NT2/D1 (cell line): ENCODE data around the gene STK38.

Experiments used
- DNase-seq: peaks from one replicate; pipeline ENCODE4 v3.0.0-alpha.2; 2011; ENCODE audit warnings: low read depth, low spot score
- H3K27me3 ChIP-seq: 2 replicates; pipeline ENCODE4 v1.6.0; 2011; ENCODE audit warnings: mild to moderate bottlenecking; ENCODE audit not compliant: insufficient read length, insufficient read depth
- H3K36me3 ChIP-seq: 2 replicates; pipeline ENCODE4 v1.6.1; 2011; ENCODE audit warnings: mild to moderate bottlenecking, low read length, mixed read lengths; ENCODE audit not compliant: insufficient read depth, insufficient read length
- H3K4me1 ChIP-seq: 2 replicates; pipeline ENCODE4 v1.5.1; 2011; ENCODE audit not compliant: insufficient read depth, insufficient read length
- H3K4me3 ChIP-seq: 2 replicates; pipeline ENCODE4 v1.5.1; 2011; ENCODE audit warnings: low read depth; ENCODE audit not compliant: insufficient read length
- H3K9ac ChIP-seq: 2 replicates; pipeline ENCODE4 v1.6.0; 2011; ENCODE audit warnings: low read depth; ENCODE audit not compliant: insufficient read length
- H3K9me3 ChIP-seq: 2 replicates; pipeline ENCODE4 v1.5.1; 2011; ENCODE audit warnings: mild to moderate bottlenecking, low read length; ENCODE audit not compliant: insufficient read depth
- SUZ12 ChIP-seq: IDR thresholded peaks from 2 replicates; pipeline ENCODE4 v1.6.1; 2011; ENCODE audit not compliant: insufficient read length, insufficient read depth; ENCODE audit errors: extremely low read depth
- YY1 ChIP-seq: IDR thresholded peaks from 2 replicates; pipeline ENCODE4 v1.6.1; 2011; ENCODE audit not compliant: insufficient read length, insufficient read depth
- ZNF274 ChIP-seq: IDR thresholded peaks from 2 replicates; pipeline ENCODE4 v1.6.1; 2011; ENCODE audit warnings: mild to moderate bottlenecking, low read depth, low read length

The STK38 gene

GRCh38 chr6:36506611-36507010 is 40.7 kb downstream of the STK38 start:
- DNase-seq, result no peak
- H3K9me3 ChIP-seq, result peaks cover 15% of the 10 kb centered on the region; the same call in 1 of the 2 replicates
- TF ChIP-seq SUZ12 (no peak), ZNF274 (no peak), YY1 (no peak)
- peaks cover 65% of the 10 kb centered on the region for H3K36me3 ChIP-seq
- no peak overlapping the region for H3K4me3 ChIP-seq
- H3K9ac ChIP-seq, result no peak overlapping the region
- no peaks in the 10 kb centered on the region for H3K27me3 ChIP-seq
- H3K4me1 ChIP-seq, result no peaks in the 10 kb centered on the region

GRCh38 chr6:36505744-36506534 is 41.3 kb downstream of the STK38 start:
- H3K27me3 ChIP-seq, result no peaks in the 10 kb centered on the region
- no peak overlapping the region for H3K9ac ChIP-seq
- H3K36me3 ChIP-seq, result peaks cover 65% of the 10 kb centered on the region
- H3K4me1 ChIP-seq, result no peaks in the 10 kb centered on the region
- no peak for TF ChIP-seq YY1
- TF ChIP-seq ZNF274, result no peak
- no peak for TF ChIP-seq SUZ12
- H3K9me3 ChIP-seq, result peaks cover 15% of the 10 kb centered on the region; the same call in 1 of the 2 replicates
- H3K4me3 ChIP-seq, result no peak overlapping the region
- no peak for DNase-seq

DNA sequence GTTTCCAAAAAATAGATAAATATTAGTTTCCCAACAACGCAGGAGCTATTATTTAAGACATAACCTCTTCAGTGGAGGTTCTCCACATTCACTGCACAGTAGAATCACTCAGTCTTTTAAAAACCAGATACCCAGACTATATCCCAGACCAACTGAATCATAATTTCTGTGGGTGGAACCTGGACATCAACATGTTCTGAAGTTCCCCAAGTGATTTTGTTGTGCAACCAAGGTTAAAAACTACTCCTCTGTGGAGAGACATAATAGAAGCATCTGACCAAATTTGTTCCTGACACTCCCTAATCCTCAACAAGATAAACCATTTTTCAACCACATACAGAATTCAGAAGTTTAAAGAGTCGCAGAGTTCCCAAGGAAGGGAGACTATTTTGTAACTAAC is 42.3 kb downstream of the STK38 start:
- peaks cover 7% of the 10 kb centered on the region; the same call in 1 of the 2 replicates for H3K9me3 ChIP-seq
- H3K36me3 ChIP-seq, result peaks cover 56% of the 10 kb centered on the region
- H3K27me3 ChIP-seq, result no peaks in the 10 kb centered on the region
- H3K9ac ChIP-seq, result no peak overlapping the region
- H3K4me1 ChIP-seq, result no peaks in the 10 kb centered on the region
- H3K4me3 ChIP-seq, result no peak overlapping the region
- no peak for TF ChIP-seq SUZ12
- no peak for TF ChIP-seq ZNF274
- no peak for TF ChIP-seq YY1
- DNase-seq, result no peak

GRCh38 chr6:36504181-36504580 is 43.1 kb downstream of the STK38 start:
- peaks cover 55% of the 10 kb centered on the region for H3K36me3 ChIP-seq
- no peak for DNase-seq

GRCh38 chr6:36501686-36502085 is 45.6 kb downstream of the STK38 start:
- no peaks in the 10 kb centered on the region for H3K9me3 ChIP-seq
- no peaks in the 10 kb centered on the region for H3K4me1 ChIP-seq
- DNase-seq, result no peak
- TF ChIP-seq SUZ12, result no peak
- TF ChIP-seq ZNF274, result no peak
- TF ChIP-seq YY1, result no peak
- H3K9ac ChIP-seq, result no peak overlapping the region
- H3K36me3 ChIP-seq, result peaks cover 62% of the 10 kb centered on the region
- no peaks in the 10 kb centered on the region for H3K27me3 ChIP-seq
- H3K4me3 ChIP-seq, result no peak overlapping the region

More at GRCh38 chr6:36504181-36504580, 43.1 kb downstream of the STK38 start:
- no peak for TF ChIP-seq SUZ12
- no peak for TF ChIP-seq YY1
- no peak for TF ChIP-seq ZNF274
- no peaks in the 10 kb centered on the region for H3K27me3 ChIP-seq
- no peaks in the 10 kb centered on the region for H3K9me3 ChIP-seq
- H3K4me1 ChIP-seq, result no peaks in the 10 kb centered on the region
- H3K4me3 ChIP-seq, result no peak overlapping the region
- no peak overlapping the region for H3K9ac ChIP-seq

GRCh38 chr6:36499918-36500317 is 47.4 kb downstream of the STK38 start:
- Histone ChIP-seq H3K36me3 (peaks cover 60% of the 10 kb centered on the region), H3K9me3 (no peaks in the 10 kb centered on the region), H3K9ac (no peak overlapping the region), H3K4me1 (no peaks in the 10 kb centered on the region), H3K27me3 (no peaks in the 10 kb centered on the region), H3K4me3 (no peak overlapping the region)
- TF ChIP-seq YY1 (no peak), SUZ12 (no peak), ZNF274 (no peak)
- no peak for DNase-seq

DNA sequence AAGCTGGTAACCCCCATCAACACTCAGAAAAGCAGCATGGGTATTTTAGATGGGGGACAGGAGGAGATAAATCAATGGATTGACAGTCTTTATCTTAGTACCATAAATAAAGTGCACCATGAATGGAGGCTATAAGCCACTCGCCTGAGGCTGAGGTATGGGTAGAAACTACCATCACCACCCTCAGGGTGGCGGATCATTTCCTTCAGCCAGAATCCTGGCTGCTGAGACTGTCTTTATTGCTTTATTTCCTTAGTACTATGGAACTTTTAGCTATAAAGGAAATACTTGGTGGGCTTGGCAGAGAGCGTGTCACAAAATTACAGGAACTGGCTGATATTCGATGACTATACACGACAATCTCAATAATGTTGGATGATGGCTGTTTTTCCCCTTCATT is 52.2 kb downstream of the STK38 start:
- Histone ChIP-seq H3K4me1 (peaks cover 2% of the 10 kb centered on the region), H3K27me3 (no peaks in the 10 kb centered on the region), H3K9ac (no peak overlapping the region), H3K36me3 (peaks cover 62% of the 10 kb centered on the region), H3K9me3 (no peaks in the 10 kb centered on the region), H3K4me3 (no peak overlapping the region)
- TF ChIP-seq YY1 (no peak), SUZ12 (no peak), ZNF274 (no peak)
- DNase-seq, result no peak
